ENCODE data around the gene SH3PXD2A. TPM values are rescaled to one million over a fixed set of nuclear protein-coding genes. Genes with fewer than 3 reads are reported as not detected.

Gene SH3PXD2A
- total and polyA plus RNA-seq, 5 donors from 2014 or later: 0.24 to 15.4 (median 0.47) TPM

DNA sequence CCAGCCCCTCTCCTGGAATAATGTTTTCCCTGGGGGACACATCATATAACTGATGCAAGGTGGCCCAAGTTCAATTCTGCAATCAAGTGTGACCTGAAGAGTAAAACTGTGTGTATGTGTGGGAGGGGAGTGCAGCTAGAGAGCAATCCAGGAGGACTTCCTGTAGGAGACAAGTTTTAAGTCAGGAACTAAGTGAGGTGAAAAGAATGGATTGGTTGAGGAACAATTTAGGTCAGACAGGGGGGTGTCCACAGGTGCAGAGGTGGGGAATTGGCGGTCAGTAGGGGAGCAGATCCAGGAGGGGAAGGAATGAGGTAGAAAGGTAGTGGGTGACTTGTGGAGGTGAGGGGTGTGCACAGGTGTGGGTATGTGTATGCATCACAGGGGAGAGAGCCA is 279.3 kb downstream of the SH3PXD2A start:
- Mint-ChIP-seq H3K27me3 (peaks cover 16% of the 10 kb centered on the region), H3K27ac (no peak overlapping the region), H3K4me3 (no peak overlapping the region), H3K4me1 (no peaks in the 10 kb centered on the region), H3K9me3 (no peaks in the 10 kb centered on the region), H3K36me3 (no peaks in the 10 kb centered on the region)
- H3K27ac ChIP-seq (ENCODE audit: insufficient read depth, low read length, poor library complexity, severe bottlenecking): no peak overlapping the region
- H3K9me3 ChIP-seq (ENCODE audit: control insufficient read depth in 2 of 2, low read length in 2 of 2): no peaks in the 10 kb centered on the region
- no peaks in the 10 kb centered on the region for H3K27me3 ChIP-seq (ENCODE audit: control insufficient read depth, insufficient read depth, low read length)
- DNase-seq (no peak), ATAC-seq (ENCODE audit: low read depth in 2 of 2) (no peak)
- no peaks in the 10 kb centered on the region for H3K36me3 ChIP-seq (ENCODE audit: control insufficient read depth, insufficient read depth, low read length)
- no peak overlapping the region for H3K4me3 ChIP-seq (ENCODE audit: low read depth, low read length)
- H3K4me1 ChIP-seq (ENCODE audit: control insufficient read depth, insufficient read depth, low read length, poor library complexity, severe bottlenecking): no peaks in the 10 kb centered on the region

DNA sequence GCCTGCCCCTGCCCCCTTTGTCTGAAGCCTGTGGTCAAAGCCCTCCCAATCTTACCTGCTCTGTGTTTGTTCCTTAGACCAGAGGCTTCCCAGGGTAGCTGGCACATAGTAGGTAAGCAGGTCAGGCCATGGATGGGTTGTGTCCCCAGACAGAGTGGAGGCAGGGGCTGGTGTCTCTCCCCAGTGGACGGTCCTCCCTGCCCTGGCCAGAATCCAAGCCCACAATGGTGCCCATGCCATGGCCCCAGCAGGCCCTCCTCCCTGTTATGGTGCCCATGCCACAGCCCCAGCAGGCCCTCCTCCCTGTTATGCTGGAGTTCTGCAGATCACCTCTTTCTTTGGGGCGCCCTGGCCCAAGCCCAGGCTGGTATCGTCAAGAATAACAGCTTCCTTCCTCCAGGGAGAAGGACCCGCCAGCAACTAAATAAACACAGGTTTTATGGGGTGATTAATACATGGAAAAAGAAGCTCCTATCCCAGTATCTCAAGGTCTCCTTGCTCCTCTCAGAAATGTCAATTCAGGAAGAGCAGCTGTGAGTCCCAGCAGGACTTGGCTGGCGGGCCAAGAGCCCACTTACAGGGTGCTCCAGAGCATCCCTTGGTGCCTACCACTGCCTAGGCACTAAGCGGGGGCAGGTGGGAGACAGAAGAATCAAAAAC is 279.8 kb downstream of the SH3PXD2A start:
- H3K27me3 Mint-ChIP-seq: peaks cover 12% of the 10 kb centered on the region
- no peak for ATAC-seq (ENCODE audit: low read depth in 2 of 2)

DNA sequence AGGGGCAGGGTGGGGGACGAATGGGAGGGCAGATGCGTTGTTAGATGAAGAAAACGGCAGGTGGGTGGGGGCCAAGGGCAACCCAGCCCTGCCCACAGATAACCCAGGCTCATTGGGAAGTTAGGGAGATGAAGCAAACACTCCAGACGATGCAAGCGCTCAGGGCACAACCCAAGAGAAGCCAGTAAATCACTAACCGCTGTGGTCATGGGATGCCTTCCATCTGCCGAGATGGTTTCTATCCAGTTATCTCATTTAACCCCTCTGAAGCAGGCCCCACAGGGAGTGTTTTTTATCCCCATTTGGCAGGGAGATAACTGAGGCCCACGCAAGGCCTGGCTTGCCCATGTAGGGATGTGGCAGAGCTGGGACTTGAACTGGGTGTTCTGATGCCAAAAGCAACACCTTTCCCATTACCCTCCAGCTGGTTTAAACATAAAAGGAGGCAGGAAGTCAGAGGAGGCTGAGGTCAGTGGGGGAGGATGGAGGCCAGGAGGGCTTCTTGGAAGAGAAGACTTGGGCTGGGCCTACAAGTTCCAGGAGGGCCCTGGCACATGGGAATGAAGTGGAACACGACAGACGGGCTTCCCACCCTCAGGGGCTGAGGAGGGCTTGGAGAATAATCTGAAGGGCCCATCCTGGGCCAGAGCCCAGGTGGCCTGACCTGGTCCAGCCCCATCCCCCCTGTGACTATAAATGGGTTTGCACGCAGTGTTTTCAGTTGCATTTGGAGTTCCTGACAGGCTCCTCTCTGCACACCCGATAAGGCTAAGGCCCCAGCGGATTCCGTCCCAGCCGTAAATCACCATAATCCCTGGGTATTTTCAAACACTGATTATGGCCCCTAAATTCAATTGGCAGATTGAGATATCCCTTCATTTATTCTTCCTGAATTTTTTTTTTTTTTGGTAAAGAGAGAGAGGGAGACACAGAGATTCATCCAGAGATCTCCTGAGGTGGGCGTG is 281.0 kb downstream of the SH3PXD2A start:
- H3K9me3 Mint-ChIP-seq: no peaks in the 10 kb centered on the region
- DNase-seq (no peak), ATAC-seq (ENCODE audit: low read depth in 2 of 2) (no peak)
- no peaks in the 10 kb centered on the region for H3K4me1 ChIP-seq (ENCODE audit: control insufficient read depth, insufficient read depth, low read length, poor library complexity, severe bottlenecking)
- H3K27me3 ChIP-seq (ENCODE audit: control insufficient read depth, insufficient read depth, low read length): no peaks in the 10 kb centered on the region
- no peak overlapping the region for H3K4me3 Mint-ChIP-seq
- peaks cover 11% of the 10 kb centered on the region for H3K27me3 Mint-ChIP-seq
- H3K4me1 Mint-ChIP-seq: no peaks in the 10 kb centered on the region
- no peak overlapping the region for H3K4me3 ChIP-seq (ENCODE audit: low read depth, low read length)
- no peaks in the 10 kb centered on the region for H3K9me3 ChIP-seq (ENCODE audit: control insufficient read depth in 2 of 2, low read length in 2 of 2)
- no peak overlapping the region for H3K27ac Mint-ChIP-seq
- H3K36me3 Mint-ChIP-seq: no peaks in the 10 kb centered on the region
- no peaks in the 10 kb centered on the region for H3K36me3 ChIP-seq (ENCODE audit: control insufficient read depth, insufficient read depth, low read length)
- no peak overlapping the region for H3K27ac ChIP-seq (ENCODE audit: insufficient read depth, low read length, poor library complexity, severe bottlenecking)

More for the DNA sequence above, 279.8 kb downstream of the SH3PXD2A start:
- no peaks in the 10 kb centered on the region for H3K9me3 Mint-ChIP-seq
- H3K36me3 ChIP-seq (ENCODE audit: control insufficient read depth, insufficient read depth, low read length): no peaks in the 10 kb centered on the region
- H3K9me3 ChIP-seq (ENCODE audit: control insufficient read depth in 2 of 2, low read length in 2 of 2): no peaks in the 10 kb centered on the region
- H3K36me3 Mint-ChIP-seq: no peaks in the 10 kb centered on the region
- H3K27me3 ChIP-seq (ENCODE audit: control insufficient read depth, insufficient read depth, low read length): no peaks in the 10 kb centered on the region
- no peak overlapping the region for H3K27ac Mint-ChIP-seq
- H3K4me1 Mint-ChIP-seq: no peaks in the 10 kb centered on the region
- H3K4me1 ChIP-seq (ENCODE audit: control insufficient read depth, insufficient read depth, low read length, poor library complexity, severe bottlenecking): no peaks in the 10 kb centered on the region
- H3K27ac ChIP-seq (ENCODE audit: insufficient read depth, low read length, poor library complexity, severe bottlenecking): no peak overlapping the region
- H3K4me3 Mint-ChIP-seq: no peak overlapping the region
- DNase-seq: no peak
- H3K4me3 ChIP-seq (ENCODE audit: low read depth, low read length): no peak overlapping the region

DNA sequence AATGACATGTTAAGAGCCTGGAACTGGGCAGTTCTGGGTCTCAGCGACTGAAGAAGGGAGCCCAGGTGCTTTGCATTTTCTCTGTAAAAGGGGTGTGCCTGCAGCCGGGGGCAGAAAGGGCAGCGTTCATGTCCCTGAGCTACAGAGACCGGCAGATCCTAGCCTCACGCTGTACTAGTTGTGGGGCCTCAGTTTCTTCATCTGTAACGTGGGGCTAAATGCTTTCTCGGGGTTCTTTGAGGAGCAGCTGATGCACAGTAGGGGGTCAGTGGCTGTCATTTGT is 282.2 kb downstream of the SH3PXD2A start:
- no peaks in the 10 kb centered on the region for H3K9me3 ChIP-seq (ENCODE audit: control insufficient read depth in 2 of 2, low read length in 2 of 2)
- no peak overlapping the region for H3K4me3 Mint-ChIP-seq
- peaks cover 6% of the 10 kb centered on the region for H3K27me3 Mint-ChIP-seq
- DNase-seq (no peak), ATAC-seq (ENCODE audit: low read depth in 2 of 2) (no peak)
- H3K9me3 Mint-ChIP-seq: peaks cover 0 to 1% (median 0%) of the 10 kb centered on the region in 7 donors
- H3K27ac ChIP-seq (ENCODE audit: insufficient read depth, low read length, poor library complexity, severe bottlenecking): no peak overlapping the region
- H3K4me1 Mint-ChIP-seq: no peaks in the 10 kb centered on the region
- no peak overlapping the region for H3K27ac Mint-ChIP-seq
- H3K4me3 ChIP-seq (ENCODE audit: low read depth, low read length): no peak overlapping the region
- H3K27me3 ChIP-seq (ENCODE audit: control insufficient read depth, insufficient read depth, low read length): no peaks in the 10 kb centered on the region
- H3K36me3 ChIP-seq (ENCODE audit: control insufficient read depth, insufficient read depth, low read length): no peaks in the 10 kb centered on the region
- no peaks in the 10 kb centered on the region for H3K36me3 Mint-ChIP-seq
- no peaks in the 10 kb centered on the region for H3K4me1 ChIP-seq (ENCODE audit: control insufficient read depth, insufficient read depth, low read length, poor library complexity, severe bottlenecking)

DNA sequence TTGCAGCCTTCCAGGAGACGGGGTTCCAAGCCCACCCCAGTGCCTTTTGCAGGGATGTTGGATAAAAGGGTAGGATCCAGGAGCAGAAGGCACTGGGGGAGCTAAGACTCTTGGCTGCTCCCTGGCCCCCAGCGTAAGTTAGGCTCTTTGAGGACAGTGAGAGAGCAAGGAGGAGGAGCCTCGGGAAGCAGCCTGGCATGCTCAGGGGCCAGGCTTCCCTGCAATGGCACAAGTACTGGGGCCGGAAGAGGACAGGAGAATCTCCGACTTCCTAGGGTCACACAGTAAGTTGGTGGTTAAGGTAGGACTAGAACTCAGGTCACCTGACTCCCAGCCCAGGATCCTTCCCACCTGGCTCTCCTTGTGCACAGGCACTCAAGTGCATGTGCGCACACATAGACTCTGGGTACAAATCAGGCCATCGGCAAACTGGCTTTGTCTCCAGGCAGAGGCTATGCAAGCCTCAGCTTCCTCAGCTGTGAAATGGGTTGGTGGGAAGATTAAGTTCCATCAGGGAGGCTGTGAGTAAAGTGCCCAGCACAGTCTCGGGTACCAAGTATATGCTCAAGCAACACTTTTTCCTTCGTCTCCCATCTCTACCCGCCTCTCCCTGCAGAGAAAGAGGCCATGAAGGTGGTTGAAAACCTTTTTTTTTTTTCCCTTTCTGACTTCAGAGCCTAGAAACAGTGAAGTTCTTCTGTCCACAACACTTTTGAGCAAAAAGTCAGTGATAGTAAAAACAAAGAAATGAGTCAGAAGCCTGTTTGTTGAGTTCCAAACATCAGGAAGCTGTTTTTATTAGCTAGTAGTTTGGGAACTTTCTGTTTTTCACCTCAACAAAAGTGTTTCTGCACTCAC is 282.8 kb downstream of the SH3PXD2A start:
- no peaks in the 10 kb centered on the region for H3K36me3 Mint-ChIP-seq
- H3K4me3 Mint-ChIP-seq: no peak overlapping the region
- Histone ChIP-seq H3K27me3 (ENCODE audit: control insufficient read depth, insufficient read depth, low read length) (no peaks in the 10 kb centered on the region), H3K4me1 (ENCODE audit: control insufficient read depth, insufficient read depth, low read length, poor library complexity, severe bottlenecking) (no peaks in the 10 kb centered on the region), H3K4me3 (ENCODE audit: low read depth, low read length) (no peak overlapping the region), H3K36me3 (ENCODE audit: control insufficient read depth, insufficient read depth, low read length) (no peaks in the 10 kb centered on the region), H3K27ac (ENCODE audit: insufficient read depth, low read length, poor library complexity, severe bottlenecking) (no peak overlapping the region), H3K9me3 (ENCODE audit: control insufficient read depth in 2 of 2, low read length in 2 of 2) (no peaks in the 10 kb centered on the region)
- DNase-seq (no peak), ATAC-seq (ENCODE audit: low read depth in 2 of 2) (no peak)
- H3K27me3 Mint-ChIP-seq: peaks cover 6% of the 10 kb centered on the region
- no peaks in the 10 kb centered on the region for H3K4me1 Mint-ChIP-seq
- no peak overlapping the region for H3K27ac Mint-ChIP-seq
- H3K9me3 Mint-ChIP-seq: peaks cover 0 to 2% (median 0%) of the 10 kb centered on the region in 7 donors

DNA sequence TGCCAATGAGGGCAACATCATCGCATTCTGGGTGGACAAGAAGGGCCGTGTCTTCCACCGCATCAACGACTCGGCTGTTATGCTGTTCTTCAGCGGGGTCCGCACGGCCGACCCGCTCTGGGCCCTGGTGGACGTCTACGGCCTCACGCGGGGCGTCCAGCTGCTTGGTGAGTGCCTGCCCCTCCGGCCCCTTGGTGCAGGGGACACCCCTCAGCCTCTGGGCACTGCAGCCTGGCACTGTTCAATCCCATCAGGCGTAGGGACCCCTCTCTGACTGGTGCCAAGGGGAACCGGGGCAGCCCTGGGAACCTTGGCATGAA is 283.8 kb downstream of the SH3PXD2A start:
- no peak for DNase-seq
- no peak overlapping the region for H3K4me3 Mint-ChIP-seq

DNA sequence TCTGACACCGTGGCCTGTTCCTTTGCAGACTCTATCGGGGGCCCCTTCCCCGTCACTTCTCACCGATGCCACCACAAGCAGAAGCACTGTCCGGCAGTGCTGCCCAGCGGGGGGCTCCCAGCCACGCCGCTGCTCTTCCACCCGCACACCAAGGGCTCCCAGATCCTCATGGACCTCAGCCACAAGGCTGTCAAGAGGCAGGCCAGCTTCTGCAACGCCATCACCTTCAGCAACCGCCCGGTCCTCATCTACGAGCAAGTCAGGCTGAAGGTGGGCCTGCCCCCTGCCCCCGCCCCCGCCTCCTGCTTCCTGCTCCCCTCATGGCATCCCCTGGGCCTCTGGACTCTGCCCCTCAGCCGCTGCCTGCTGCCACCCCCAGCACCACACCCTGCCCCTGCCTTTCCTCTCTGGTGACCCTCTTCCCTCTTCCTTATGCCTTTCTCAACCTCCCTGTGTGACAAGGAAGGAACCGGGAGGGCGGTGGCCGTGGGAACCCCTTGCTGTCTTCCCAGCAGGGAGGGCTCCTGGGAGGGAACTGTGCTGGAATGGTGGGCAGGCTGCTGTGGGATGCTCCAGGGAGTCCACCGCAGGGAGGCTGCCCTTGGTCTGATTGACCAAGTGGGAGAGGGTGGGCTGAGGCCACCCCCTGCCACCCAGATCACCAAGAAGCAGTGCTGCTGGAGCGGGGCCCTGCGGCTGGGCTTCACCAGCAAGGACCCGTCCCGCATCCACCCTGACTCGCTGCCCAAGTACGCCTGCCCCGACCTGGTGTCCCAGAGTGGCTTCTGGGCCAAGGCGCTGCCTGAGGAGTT is 284.3 kb downstream of the SH3PXD2A start:
- DNase-seq: no peak
- no peak overlapping the region for H3K27ac ChIP-seq (ENCODE audit: insufficient read depth, low read length, poor library complexity, severe bottlenecking)
- H3K27me3 Mint-ChIP-seq: peaks cover 6% of the 10 kb centered on the region
- H3K36me3 Mint-ChIP-seq: no peaks in the 10 kb centered on the region
- no peak overlapping the region for H3K27ac Mint-ChIP-seq
- H3K9me3 ChIP-seq (ENCODE audit: control insufficient read depth in 2 of 2, low read length in 2 of 2): no peaks in the 10 kb centered on the region
- no peak for ATAC-seq (ENCODE audit: low read depth in 2 of 2)
- no peaks in the 10 kb centered on the region for H3K36me3 ChIP-seq (ENCODE audit: control insufficient read depth, insufficient read depth, low read length)
- H3K4me1 ChIP-seq (ENCODE audit: control insufficient read depth, insufficient read depth, low read length, poor library complexity, severe bottlenecking): no peaks in the 10 kb centered on the region
- H3K4me3 Mint-ChIP-seq: no peak overlapping the region
- no peaks in the 10 kb centered on the region for H3K27me3 ChIP-seq (ENCODE audit: control insufficient read depth, insufficient read depth, low read length)
- H3K9me3 Mint-ChIP-seq: peaks cover 0 to 2% (median 0%) of the 10 kb centered on the region in 7 donors
- H3K4me3 ChIP-seq (ENCODE audit: low read depth, low read length): no peak overlapping the region
- no peaks in the 10 kb centered on the region for H3K4me1 Mint-ChIP-seq

More for the DNA sequence above, 283.8 kb downstream of the SH3PXD2A start:
- no peak overlapping the region for H3K27ac Mint-ChIP-seq
- ATAC-seq (ENCODE audit: low read depth in 2 of 2): no peak
- Histone ChIP-seq H3K9me3 (ENCODE audit: control insufficient read depth in 2 of 2, low read length in 2 of 2) (no peaks in the 10 kb centered on the region), H3K4me1 (ENCODE audit: control insufficient read depth, insufficient read depth, low read length, poor library complexity, severe bottlenecking) (no peaks in the 10 kb centered on the region), H3K36me3 (ENCODE audit: control insufficient read depth, insufficient read depth, low read length) (no peaks in the 10 kb centered on the region), H3K27me3 (ENCODE audit: control insufficient read depth, insufficient read depth, low read length) (no peaks in the 10 kb centered on the region), H3K27ac (ENCODE audit: insufficient read depth, low read length, poor library complexity, severe bottlenecking) (no peak overlapping the region), H3K4me3 (ENCODE audit: low read depth, low read length) (no peak overlapping the region)
- H3K36me3 Mint-ChIP-seq: no peaks in the 10 kb centered on the region
- peaks cover 6% of the 10 kb centered on the region for H3K27me3 Mint-ChIP-seq
- peaks cover 0 to 2% (median 0%) of the 10 kb centered on the region in 7 donors for H3K9me3 Mint-ChIP-seq
- no peaks in the 10 kb centered on the region for H3K4me1 Mint-ChIP-seq
